ENCODE results near the gene RNF2.
"Not testable (repeated sequence)": the region's sequence is repeated elsewhere in the genome, so short reads cannot be mapped to it uniquely, and the experiment has no call there.

RNF2 gene

GRCh38 chr1:185050823-185051451 is 5.6 kb downstream of the RNF2 start:
- no peak for DNase-seq

GRCh38 chr1:185053204-185053603 is 7.8 kb downstream of the RNF2 start:
- no peak for DNase-seq

- no peak for DNase-seq
These were observed 9.2 kb downstream of the RNF2 start for GRCh38 chr1:185054365-185055060.

GRCh38 chr1:185058110-185058509 is 12.8 kb downstream of the RNF2 start:
- no peak for DNase-seq

GRCh38 chr1:185058876-185059275 is 13.5 kb downstream of the RNF2 start:
- DNase-seq: no peak

- no peak for DNase-seq
These were observed 14.7 kb downstream of the RNF2 start for GRCh38 chr1:185059950-185060571.

GRCh38 chr1:185062710-185063370 is 17.5 kb downstream of the RNF2 start:
- no peak for DNase-seq

GRCh38 chr1:185063719-185064118 is 18.4 kb downstream of the RNF2 start:
- no peak for DNase-seq

GRCh38 chr1:185065006-185065405 is 19.6 kb downstream of the RNF2 start:
- not testable (repeated sequence) for DNase-seq

GRCh38 chr1:185066181-185066580 is 20.8 kb downstream of the RNF2 start:
- no peak for DNase-seq

- no peak for DNase-seq
These were observed 23.0 kb downstream of the RNF2 start for GRCh38 chr1:185068341-185068740.

- no peak for DNase-seq
These were observed 23.9 kb downstream of the RNF2 start for GRCh38 chr1:185069202-185069772.

GRCh38 chr1:185070051-185070450 is 24.7 kb downstream of the RNF2 start:
- DNase-seq: no peak

GRCh38 chr1:185073725-185074124 is 28.4 kb downstream of the RNF2 start:
- no peak for DNase-seq

- DNase-seq: no peak
These were observed 28.9 kb downstream of the RNF2 start for GRCh38 chr1:185074307-185074706.

- no peak for DNase-seq
These were observed 30.1 kb downstream of the RNF2 start for GRCh38 chr1:185075476-185075875.

- no peak for DNase-seq
These were observed 32.0 kb downstream of the RNF2 start for GRCh38 chr1:185077374-185077773.

- DNase-seq: no peak
These were observed 35.1 kb downstream of the RNF2 start for GRCh38 chr1:185080422-185080821.

GRCh38 chr1:185083818-185084217 is 38.5 kb downstream of the RNF2 start:
- DNase-seq: no peak

GRCh38 chr1:185087101-185087500 is 41.7 kb downstream of the RNF2 start:
- DNase-seq: no peak

- no peak for DNase-seq
These were observed 42.4 kb downstream of the RNF2 start for GRCh38 chr1:185087746-185088145.

- DNase-seq: no peak
These were observed 46.1 kb downstream of the RNF2 start for GRCh38 chr1:185091480-185091879.

- DNase-seq: no peak
These were observed 49.4 kb downstream of the RNF2 start for GRCh38 chr1:185094761-185095160.

Data from T1000 (cell line).